Endothelial cell of hepatic sinusoid (primary cell): Measurements from ENCODE around the gene AARS2.

Experiments
- in situ Hi-C: cut with HindIII; loops from 2 replicates; pipeline ENCODE4 v1.10.0; 2017; ENCODE audit warnings: low sequenced_read_pairs

Gene AARS2

DNA sequence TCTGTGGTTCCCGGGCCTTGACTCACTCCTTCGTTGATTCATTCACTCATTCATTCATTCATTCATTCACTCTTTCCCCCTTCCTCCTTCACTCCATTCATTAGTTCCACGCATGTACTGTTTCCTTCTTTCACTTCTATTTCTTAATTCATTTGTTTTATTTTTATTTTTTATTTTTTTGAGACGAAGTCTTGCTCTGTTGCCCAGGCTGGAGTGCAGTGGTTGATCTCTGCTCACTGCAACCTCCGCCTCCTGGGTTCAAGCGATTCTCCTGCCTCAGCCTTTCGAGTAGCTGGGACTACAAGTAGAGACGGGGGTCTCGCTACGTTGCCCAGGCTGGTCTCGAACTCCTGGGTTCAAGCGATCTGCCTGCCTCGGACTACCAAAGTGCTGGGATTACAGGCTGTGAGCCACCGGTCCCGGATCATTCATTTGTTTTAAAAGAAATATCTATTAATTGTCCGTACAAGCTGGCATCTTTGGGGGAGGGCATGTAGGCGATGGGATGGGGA, 47.4 kb downstream of the AARS2 start:
- in situ Hi-C loops: loop anchor here (5.0 kb wide), 2 partner anchors 42 to 72 kb away; no protein-coding TSS in a partner anchor

DNA sequence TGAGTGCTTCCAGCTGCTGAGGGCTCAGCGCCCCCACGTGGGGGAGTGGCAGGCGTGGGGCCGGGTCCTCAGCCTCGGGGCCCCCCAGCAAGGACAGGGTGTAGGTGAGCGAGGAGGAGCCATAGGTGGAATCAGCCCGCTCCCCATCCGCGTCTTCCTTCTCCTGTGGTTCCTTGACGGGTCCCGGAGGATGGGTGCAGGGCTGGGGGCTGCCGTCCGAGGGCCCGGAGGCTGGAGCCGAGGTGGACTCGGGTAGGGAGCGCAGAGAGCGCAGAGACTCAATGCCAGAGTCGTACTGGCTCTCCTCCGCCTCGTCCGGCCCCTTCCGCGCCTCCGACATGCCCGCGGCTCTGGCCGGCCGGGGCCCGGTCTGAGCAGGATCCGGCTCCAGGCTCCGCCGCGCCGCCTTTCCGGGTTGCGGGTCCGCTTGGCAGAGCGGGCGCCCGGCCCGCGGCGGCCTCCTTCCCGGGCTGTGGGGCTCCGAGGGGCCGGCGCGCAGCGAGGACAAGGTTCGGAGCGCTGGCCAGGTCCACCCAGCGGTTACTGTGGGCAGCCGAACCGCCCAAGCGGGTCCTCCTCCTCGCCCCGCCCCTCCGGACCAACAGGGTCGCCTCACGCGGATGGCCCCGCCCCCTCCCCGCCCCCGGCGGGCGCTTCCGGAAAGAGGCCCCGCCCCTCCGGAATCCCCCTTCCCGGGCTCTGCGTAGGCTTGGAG, 48.0 kb downstream of the AARS2 start, which contains the start of gene NFKBIE:
Gene NFKBIE (minus strand): TSS at position 545 of the 715 bp plus-strand sequence. CDS start 205 bp downstream, at position 340.
- in situ Hi-C loops: loop anchor here (5.0 kb wide), 2 partner anchors 42 to 72 kb away; no protein-coding TSS in a partner anchor

DNA sequence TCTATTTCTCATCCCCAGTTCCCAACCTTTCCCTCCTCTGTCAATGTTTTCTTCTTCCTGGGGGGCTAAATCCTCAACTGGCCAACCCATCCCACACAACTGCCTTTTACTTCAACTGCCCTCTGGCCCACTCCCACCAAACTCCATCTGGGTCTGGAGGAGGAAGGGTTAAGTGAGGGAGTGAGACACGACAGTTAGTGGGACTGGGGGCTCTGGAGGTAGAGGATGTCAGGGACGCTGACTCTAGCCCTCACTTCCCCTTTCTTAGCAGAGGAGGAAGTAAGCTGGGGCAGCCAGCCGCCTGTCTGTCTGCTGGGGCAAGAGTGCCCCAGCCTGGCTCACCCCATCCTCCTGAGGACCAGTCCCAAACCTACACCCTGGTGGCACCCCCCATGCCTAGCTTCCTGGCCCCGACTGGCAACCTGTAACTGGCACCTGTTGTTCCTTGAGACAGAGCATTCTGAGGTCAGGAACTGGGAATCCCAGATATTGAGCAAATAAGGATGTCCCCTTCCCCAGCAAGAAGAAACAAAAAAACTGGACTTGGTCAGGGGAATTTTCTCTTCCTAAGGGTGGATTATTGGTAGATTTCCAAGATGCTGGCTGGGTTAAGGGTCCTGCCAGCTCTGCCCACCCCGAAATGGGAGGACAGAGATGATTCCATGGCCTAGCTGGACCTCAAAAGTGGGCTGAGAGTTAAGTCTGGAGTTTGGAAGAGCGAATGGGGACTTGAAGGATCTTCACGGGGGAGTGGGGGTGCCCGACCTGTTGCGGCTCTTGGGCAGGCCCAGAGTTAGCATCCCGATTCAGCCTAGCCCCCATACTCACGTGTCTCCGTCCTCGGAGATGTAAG, 48.8 kb downstream of the AARS2 start:
- in situ Hi-C loops: loop anchor here (5.0 kb wide), 2 partner anchors 43 to 73 kb away; no protein-coding TSS in a partner anchor

DNA sequence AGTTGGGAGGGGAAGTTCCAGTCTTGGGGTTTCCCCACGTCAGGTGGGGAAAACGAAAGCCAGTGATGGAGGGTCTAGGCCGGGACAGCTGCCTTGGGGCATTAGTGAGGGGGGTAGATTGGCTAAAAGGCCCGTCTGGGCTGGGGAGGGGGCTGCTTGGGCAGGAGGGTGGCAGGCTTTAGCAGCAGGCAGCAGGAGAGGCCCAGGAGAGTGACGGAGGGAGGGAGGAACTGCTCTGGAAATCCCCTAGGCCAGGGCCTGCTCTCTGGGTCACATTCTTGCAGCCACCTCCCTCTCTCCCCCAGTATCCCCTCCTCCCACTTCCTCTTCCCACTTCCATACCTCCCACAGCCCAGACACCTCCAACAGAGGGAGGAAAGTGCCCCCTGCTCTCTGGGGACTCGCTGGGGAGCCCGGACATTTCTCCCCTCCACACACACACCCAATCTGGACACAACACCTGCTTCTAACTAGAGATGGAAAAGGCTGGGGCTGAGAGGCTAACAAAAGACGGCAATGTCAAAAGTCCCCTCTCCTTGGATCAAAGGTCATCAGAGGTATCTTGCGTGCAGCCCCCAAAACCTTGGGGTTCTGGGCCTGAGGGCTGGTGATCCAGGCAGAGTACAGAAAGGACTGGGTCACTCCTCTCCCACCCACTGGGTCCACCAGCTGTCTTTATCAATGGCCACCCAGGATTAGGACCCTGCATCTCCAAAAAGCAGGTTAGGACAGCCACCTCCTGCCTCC, 49.6 kb downstream of the AARS2 start:
- in situ Hi-C loops: no loop called here

DNA sequence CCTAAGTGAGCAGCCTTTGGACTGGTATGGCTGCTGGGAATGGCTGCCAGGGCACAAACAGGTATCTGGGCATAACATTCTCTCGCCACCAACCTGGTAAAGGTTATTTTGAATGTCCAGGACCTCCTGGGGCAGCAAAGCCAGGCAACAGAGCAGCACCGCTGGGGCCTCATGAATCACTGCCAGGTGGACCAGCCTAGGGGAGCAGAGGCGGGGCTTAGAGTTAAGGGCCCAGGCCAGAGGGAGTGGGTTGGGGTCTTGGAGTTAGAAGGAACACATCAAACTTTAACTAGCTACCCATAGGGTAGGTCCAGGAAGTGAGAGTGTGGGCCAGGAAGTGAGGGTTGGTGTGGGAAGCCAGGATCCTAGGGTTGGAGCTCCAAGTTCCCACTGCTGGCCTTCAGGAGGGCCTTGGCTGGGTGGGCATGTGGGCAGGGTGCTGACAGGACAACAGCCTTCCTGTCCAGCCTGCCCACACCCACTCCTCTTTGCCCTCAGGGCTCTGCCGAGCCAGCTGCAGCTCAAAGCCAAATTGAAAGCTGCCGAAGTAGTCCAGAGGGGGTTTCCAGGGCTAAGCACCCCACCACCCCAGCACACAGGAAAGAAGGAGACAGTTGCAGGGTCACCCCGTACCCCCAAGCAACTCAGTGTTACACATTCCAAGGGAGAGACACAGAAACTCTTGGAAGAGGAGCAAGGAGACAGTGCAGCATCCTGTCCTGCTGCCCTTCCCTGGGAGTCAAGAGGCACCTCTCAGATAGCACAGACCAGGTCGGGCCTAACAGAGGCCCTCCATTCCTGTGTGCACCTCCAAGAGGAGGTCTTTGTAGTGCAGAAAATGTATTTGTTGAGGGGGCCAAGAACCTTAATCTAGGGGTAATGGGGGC, 50.4 kb downstream of the AARS2 start:
- in situ Hi-C loops: no loop called here

DNA sequence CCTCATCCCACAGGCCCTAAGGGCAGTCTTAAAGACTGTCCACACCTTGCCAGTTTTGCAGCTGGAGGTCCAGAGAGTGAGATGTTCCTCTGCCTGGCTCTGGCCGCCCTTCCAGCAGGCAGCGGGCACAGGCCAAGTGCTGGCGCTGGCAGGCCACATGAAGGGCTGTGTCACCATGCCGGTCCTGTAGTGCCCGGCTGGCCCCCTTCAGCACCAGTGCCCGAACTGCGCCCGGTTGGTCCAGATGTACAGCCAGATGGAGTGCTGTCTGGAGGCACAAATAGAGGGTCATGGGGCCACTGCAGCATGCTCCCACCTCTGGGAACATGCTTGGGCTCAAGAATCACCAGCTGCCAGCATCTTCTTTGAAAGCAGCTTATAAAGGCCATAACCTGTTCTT, 51.6 kb downstream of the AARS2 start:
- in situ Hi-C loops: no loop called here

DNA sequence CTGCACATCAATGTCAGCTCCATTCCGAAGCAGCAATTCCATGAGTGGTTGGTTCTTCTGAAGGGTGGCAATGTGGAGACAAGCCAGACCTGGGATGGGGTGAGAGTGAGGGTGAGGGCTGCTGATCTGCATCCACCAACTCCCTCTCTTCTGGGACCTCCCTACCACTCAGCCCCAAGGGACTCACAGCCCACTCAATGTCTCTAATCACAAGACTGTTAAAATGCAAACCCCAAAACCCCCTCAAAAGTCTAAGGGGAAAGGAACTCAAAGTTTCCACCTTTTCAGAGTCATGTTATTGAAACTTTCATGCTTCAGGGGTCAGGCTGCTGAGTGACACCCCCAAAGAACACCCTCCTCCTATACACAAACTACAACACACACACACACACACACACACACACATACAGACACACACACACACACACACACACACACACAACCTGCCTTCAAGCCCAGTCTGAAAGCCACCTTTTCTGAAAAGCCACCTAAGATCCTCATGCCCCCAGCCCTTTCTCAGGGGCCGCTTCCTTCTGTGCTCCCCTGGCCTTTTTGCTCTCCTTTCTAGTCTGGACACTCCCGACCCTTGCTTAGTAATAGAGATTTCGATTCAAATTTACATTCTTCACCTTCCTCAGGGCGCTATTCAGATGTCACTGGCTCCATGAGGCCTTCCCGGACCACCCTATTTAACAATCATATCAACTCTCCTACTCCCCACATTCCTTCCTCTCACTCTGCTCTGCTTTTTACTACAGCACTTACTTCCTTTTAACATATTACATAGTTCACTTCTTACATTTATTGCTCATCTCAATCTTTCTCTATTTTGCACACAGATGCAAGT, 52.5 kb downstream of the AARS2 start:
- in situ Hi-C loops: no loop called here

DNA sequence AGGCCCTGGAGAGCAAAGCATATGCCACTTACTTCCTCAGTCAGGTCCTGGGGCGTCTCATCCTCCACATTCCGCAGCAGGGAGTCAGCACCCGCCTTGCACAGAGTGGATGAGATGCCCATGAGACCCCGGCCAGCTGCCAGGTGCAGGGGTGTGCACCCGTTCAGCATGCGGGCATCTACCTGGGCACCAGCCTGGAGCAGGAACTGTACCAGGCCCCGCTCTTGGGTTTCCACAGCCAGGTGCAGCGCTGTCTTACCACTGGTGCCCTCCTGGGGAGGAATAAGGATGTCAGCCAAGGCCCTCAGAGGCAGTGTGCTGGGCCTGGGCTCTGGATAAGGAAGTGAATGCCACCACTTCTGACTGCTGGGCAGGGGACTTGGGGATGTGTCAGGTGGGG, 53.1 kb downstream of the AARS2 start:
- in situ Hi-C loops: no loop called here

DNA sequence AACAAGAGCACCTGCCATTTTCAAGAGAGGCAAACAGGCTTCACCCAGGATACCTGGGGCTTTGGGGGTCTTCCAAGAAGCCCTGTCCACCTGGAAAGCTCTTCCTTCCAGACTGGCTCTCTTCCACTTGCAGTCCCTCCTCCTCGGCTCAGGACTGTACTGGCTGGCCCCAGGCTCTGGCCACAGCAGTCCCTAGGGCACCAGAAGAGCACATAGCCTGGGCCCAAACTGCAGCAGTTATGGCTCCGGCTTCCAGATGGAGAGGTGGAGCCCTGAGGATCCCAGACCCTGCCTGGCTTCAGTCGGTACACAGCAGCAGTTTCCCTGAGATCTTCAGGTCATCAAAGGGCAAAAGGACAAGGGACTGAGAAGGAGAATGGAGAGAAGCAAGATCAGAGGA, 54.2 kb downstream of the AARS2 start:
- in situ Hi-C loops: loop anchor here (5.0 kb wide), 1 partner anchor 107 kb away; no protein-coding TSS in a partner anchor

DNA sequence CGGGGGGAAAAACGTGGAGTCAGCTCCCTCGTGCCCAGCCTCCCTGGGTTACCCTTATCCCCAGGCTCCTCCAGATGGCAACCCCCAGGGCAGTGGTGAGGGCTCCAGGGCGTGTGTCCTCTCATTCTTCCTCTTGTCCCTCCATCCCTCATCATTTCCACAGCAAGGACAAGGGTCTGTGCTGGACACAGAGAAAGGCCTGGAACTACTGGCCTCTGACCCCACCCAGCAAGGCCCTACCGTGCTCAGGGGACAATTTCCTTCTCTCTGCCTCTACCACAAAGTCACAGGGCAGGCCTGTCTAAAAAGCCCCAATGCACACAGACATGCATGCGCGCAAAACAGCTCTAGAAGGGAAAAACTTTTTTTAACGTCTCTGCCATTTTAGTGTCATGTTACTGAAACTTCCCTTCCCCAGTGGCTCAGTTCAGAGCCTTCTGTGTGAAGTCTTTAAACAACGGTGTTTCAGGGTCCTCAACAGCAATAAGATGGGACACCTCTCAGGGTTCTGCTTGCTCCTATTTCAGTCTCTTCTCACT, 54.8 kb downstream of the AARS2 start:
- in situ Hi-C loops: loop anchor here (5.0 kb wide), 1 partner anchor 106 kb away; no protein-coding TSS in a partner anchor

DNA sequence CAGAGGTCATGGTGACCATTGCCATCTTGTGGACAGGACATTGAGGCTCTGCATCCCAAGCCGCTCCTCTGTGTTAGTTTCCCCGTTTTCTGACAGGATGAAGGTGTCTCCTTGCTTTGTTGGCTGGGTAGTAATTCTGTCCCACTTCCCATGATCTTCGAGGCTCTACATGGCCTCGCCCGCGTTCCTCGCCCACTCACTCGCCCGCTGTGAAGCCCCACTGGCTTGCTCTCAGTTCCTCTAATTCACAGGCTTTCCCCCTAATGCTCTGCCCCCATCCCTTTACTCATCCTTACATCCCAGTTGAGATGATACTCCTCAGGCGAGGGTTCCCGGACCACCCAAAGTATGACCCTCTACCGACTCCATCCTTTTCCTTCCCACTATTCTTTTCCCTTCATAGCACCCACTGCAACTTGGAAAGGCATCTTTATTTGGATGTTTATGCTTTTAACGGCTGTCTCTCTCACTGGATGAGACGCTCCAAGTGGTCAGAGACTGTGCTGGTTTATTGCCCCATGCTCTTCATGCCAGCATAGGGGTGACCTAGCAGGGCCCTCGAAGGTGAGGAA, 55.3 kb downstream of the AARS2 start:
- in situ Hi-C loops: loop anchor here (5.0 kb wide), 1 partner anchor 106 kb away; no protein-coding TSS in a partner anchor

DNA sequence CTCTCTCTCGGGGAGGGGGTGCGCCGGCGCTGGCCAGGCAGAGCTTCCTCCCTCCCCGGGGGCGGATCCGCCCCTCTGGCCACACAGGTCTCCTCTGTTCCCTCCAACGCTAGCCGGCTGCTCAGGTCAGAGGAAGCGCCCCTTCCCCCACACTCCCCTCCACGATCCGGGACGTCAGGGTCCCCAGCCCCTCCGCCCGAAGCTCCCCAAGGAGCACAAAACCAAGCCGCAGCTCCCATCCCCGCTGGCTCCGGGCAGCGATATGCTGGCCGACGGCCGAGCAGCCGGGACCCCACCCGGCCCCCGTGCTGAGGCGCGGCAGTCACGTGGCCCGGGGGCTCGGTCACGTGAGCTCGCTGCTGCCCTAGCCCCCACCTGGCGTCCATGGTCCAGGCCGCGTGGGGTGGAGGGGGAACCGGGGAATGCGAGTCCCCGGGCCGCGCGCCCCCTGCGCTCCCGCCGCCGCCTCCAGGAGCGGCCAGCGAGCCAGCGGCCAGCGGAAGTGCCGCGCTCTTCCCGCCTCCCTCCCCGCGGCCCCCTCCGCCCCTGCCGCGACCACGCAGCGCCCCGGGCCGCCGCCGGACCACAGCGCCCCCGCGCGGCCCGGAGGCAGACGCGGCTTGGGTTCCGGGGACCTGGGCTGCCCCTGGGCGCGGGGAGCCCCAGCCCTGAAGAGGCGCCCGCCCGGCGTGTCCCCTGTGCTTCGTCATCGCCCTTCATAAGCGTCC, 56.0 kb downstream of the AARS2 start, which contains the start of gene SLC35B2:
Gene SLC35B2 (minus strand): TSS at position 504 of the 728 bp plus-strand sequence. CDS start 118 bp downstream, at position 386.
- in situ Hi-C loops: loop anchor here (5.0 kb wide), 1 partner anchor 105 kb away; no protein-coding TSS in a partner anchor

DNA sequence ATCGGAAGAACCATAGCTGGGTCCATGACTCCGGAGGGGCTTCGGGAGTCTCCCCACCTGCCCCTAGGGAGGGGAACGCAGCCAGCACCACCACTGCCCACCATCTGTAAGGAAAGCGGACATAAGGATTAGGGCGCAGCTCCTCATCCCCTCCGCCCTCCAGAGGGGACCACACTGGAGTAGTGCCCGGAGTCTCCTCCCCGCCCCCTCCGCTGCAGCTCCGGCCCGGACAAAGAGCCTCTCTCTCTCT, 56.4 kb downstream of the AARS2 start:
- in situ Hi-C loops: loop anchor here (5.0 kb wide), 1 partner anchor 104 kb away; no protein-coding TSS in a partner anchor

DNA sequence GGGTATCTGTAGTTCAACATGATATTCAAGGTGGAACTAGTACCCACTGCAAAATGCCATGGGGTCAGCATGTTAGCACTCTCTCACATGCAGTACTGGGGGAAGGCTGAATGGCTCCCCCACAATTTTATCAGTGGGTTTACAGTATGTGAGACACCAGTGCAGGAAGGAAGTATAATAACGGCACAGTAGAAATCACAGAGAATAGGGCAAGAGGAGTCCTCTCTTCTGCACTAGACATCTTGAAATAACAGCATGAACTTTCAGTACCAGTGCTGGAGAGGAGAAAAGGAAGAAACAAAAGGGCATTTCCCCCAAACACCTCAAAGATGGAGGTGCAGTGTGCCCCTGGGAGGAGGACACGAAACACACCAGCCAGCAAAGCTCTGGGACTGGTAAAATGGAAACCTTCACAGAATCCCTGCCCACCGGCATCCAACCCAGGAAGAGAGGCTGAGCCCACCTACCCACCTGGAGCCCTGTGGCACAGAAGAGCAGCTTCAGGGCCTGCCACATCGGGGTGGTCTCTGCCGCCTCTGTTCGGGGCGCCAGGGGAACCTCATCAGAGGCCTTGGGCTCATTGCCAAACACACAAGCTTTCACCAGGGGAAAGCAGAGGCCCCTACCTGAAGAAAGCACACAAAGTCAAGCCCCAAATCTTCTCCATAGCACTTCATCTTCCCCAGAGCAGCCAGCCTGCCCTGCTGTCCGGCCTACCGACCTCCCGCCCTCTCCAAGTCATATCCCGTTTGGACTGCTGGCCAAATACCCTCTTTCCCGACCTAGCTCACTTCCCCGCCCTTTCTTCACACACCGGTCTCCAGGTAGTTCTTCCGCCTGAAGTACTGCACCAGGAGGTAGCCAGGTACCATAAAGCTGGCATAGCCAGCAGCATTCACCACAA, 57.0 kb downstream of the AARS2 start:
- in situ Hi-C loops: loop anchor here (5.0 kb wide), 1 partner anchor 104 kb away; no protein-coding TSS in a partner anchor

DNA sequence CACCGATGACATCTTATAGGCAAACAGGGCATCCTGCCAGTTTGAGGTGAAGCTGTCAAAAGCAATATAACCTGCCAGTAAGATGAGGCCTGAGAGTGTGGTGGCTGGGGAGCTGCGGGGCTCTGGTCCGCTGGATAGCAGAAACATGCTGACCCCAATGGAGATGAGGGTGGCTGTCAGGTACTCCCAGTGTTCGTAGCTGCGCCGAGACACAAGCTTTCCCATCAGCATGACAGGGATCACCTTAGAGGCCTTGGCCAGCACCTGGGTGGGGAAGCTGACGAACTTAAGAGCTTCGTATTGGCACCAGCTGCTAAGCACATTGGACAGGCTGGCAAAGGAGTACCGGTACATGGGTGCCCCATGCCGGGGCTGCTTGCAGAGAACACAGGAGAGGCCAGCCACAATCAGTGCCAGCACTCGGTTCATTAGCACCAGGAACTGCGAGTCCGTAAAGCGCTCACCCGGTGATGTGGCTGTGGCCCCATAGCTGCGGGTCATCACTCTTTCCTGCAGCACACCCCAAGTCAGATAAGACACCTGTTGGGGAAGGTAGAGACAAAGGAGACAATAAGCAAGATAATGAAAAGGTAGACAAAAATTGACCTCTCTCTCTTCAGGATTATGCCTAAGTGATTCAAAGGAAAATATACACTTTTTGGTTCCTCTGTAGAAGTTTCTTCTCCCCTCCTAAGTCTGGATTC, 57.9 kb downstream of the AARS2 start:
- in situ Hi-C loops: loop anchor here (5.0 kb wide), 1 partner anchor 103 kb away; no protein-coding TSS in a partner anchor
